Retina (tissue), 1 donor: Measurements from ENCODE around the gene TNFRSF19.
A peak's percentile ranks its signal among the peaks of the same experiment; 100 is the strongest.

Source experiments
- DNase-seq: peaks from one replicate; pipeline ENCODE4 v3.0.0-alpha.2; 2016

Gene TNFRSF19

GRCh38 chr13:23629566-23630272, 59.5 kb downstream of the TNFRSF19 start:
- DNase-seq, result no peak

DNA sequence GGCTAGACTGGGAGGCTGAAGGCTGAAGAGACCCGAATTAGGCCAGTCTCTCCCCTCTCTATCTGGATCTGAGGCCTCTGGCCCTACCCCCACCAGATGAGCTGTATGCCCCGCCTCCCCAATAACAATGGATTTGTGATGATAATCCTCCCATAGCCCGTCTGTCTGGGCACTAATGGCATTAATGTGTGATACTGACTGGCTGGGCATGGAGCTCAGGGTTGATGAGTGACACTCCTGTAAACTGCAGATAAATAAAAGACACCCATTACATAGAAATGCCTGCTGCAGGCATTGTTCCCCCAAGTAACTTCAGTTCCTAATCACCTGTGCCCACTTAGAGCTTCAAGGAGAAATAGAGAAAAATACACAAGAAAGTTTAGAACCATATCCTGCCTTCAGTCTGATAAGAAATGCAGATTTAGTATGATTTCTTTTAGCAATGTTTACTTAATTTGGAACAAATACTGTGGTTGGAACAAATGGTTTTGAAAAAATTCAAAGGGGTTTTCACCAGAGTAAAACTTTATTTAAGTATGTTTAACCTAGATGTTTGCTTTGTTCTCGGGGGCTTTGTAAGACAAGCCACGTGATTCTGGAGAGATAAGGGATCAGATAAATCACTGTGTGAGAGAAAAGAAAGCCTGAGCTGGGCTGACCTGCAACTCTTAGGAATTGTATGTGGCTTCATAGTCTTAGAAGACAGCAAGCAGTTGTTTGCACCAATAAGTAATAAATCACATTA, 60.3 kb downstream of the TNFRSF19 start:
- peak; percentile 41 for DNase-seq

DNA sequence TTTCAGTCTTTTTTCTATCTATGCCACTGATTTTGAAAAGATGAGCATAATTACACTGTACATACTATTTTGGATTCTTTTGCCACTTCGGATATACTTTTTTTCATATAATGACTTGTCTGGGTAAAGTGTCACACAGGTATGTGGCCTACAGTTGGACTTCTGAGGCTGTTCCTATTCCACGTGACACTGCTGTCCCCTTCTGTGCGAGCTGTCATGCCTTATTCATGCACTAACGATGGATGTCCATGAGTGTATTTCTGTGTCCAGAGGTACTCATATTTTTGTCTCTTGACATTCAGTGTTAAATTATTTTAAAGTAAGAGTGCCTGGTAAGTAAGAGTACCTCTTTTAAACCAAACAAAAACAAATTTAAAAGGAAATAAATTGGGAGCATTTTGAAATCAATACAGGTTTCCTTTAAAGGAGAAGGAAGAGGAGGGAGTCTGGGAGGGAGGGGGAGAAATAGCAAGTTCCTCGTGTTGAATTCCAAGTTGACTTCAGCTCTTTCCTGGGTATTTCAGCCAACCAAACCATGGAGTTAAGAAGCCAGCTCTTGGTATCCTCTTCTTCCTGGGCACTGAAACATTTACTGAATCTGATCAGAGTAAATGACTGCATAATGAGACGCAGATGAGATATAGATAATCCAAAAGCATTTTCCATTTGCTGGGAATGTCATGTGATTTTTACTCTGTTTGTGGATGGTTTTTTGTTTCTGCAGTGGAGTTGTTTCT, 61.3 kb downstream of the TNFRSF19 start:
- DNase-seq, result no peak

- DNase-seq, result peak; percentile 31
Measured at GRCh38 chr13:23632048-23632582, 61.9 kb downstream of the TNFRSF19 start.

DNA sequence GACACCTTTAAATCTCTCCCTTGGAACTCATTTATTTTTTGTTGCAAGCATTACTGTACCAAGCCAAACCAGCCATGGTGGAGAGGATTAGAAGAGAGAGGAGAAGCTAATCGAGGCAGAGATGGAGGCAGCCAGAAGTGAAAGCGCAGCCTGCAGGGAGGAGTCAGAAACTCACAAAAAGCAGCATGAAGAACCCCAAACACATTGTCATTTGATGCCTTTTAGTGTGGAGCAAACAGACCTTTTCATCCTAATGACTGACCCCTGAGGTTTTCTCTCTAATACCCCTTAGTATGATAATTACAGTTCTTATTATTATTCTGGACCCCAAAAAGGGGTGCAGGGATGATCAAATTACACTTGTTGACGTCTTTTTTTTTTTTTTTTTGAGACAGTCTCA, 62.5 kb downstream of the TNFRSF19 start:
- DNase-seq, result no peak

DNA sequence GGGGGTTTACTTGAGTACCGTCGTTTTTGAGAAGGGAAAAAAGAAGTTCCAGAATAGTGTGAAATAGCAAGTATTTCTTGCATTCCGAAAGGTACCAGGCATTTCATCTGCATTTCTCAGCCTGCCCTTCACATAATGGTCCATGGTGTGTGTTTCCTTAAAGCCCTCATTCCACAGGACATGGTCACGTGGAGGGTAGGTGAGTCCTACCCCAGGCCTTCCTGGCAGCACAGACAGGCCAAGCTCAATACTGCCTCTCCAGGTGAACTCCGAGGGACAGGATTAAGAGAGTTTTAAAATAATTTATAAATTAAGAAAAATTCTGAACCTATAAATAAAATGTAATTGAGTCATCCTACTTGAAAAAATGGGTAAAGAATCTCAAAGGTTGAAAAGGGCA, 64.7 kb downstream of the TNFRSF19 start:
- no peak for DNase-seq

DNA sequence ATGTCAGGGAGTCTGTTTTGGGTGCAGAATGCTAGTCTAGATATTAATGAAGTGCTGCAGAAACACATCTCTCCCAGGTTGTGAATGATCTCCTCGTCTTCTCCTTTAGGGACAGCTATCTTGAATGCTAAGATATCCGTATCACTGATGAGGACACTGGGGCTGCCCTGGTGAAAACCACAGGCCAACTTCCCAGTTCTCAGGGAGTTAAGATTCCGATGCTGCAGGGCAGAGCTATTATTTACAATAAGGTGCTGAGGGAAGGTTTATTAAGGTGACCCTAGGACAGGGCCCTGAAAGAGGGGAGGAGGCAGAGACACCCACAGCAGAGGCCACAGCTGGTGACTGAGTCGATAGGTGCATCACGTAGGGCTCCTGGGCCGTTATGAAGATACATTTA, 66.1 kb downstream of the TNFRSF19 start:
- no peak for DNase-seq

- no peak for DNase-seq
Measured at GRCh38 chr13:23637829-23638228, 67.6 kb downstream of the TNFRSF19 start.

- DNase-seq, result no peak
Measured at GRCh38 chr13:23639674-23640073, 69.5 kb downstream of the TNFRSF19 start.

DNA sequence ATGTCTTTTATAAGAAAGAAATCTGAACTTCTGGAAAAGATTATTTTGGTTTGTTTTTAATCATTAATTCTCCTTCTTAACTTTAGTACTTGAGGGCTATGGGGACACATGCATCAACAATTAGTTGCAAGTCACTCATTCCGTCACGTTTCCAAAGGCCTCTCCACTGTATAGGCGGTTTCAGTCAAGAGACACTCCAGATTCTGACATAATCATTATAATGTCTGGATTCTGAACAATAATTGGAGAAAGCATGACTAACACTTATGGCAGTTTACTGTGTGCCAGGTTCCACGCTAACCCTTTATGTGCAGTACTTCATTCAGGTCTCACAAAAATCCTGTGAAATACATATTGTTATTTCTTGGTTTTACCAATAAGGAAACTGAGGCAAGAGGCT, 71.9 kb downstream of the TNFRSF19 start:
- no peak for DNase-seq

- DNase-seq, result no peak
Measured at GRCh38 chr13:23643338-23644125, 73.3 kb downstream of the TNFRSF19 start.

DNA sequence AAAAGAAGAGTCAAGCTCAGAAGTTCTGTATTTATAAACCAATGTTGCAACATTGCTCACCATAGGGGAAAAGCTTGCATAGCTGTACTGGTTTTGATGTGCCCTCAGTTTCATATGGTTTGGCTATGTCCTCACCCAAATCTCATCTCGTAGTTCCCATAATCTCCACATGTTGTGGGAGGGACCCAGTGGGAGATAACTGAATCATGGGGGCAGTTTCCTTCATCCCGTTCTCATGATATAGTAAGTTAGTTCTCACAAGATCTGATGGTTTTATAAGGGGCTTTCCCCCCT, 73.9 kb downstream of the TNFRSF19 start:
- no peak for DNase-seq

DNA sequence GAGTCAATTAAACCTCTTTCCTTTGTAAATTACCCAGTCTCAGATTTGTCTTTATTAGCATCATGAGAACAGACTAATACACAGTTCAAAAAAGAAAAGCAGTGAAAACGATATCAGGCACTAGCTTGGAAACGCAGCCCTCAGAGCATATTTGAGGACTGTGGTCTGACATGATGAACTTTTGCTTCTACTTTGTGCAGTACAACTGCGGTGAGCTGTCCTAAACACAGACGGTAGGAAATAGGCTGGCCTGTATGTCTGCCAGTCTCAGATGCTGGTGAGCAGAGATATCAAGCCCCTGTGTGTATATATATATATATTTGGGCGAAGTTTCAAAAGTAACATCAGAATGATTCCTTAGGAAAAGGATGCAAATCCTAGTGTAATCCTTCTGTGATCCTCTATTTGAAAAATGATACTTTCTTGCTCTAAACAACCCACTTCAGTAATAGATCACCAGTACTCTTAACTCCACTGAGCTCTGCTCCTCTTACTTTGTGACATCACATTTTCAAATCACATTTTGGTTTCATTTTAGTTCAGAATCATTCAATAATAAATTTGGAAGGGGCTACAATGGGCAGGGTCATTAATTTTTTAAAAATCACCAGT, 74.4 kb downstream of the TNFRSF19 start:
- no peak for DNase-seq

DNA sequence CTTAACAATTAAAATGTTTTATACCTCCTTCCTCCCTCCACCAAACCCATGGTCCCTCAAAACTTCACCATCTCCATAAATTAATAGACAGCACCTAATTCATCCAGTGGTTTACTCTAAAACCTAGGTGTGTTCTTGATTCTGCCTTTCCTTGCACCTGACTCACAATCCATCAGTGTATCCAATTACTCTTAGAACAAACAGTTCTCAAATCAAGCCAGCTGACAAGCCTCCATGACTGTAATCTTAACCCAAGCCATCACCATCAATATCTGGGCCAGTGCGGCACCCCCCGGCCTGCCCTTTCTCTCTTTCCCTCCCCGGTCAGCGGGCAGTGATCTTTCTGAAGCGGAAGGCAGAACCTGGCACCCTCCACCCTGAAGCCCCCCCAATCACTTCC, 75.6 kb downstream of the TNFRSF19 start:
- DNase-seq, result no peak

GRCh38 chr13:23651439-23651838, 81.2 kb downstream of the TNFRSF19 start:
- no peak for DNase-seq

DNA sequence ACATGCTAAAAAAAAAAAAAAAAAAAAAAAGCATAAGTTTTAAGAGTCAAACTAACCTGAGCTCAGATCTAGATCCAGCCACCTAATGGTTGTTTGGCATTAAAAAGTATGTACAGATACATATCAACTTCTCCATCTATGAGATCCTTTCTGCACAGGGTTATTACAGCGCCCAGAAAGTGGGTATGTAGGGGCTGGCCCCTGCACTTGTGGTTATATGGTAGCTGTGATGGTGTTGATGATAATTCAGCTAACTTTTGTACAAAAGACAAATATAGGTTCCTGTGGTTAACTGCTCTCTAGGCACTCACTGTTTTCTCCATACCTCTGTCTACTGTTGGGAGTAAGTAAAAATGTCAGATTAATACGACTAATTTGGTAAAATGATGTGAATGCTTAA, 81.7 kb downstream of the TNFRSF19 start:
- no peak for DNase-seq

GRCh38 chr13:23652909-23653726, 82.9 kb downstream of the TNFRSF19 start:
- DNase-seq, result no peak

DNA sequence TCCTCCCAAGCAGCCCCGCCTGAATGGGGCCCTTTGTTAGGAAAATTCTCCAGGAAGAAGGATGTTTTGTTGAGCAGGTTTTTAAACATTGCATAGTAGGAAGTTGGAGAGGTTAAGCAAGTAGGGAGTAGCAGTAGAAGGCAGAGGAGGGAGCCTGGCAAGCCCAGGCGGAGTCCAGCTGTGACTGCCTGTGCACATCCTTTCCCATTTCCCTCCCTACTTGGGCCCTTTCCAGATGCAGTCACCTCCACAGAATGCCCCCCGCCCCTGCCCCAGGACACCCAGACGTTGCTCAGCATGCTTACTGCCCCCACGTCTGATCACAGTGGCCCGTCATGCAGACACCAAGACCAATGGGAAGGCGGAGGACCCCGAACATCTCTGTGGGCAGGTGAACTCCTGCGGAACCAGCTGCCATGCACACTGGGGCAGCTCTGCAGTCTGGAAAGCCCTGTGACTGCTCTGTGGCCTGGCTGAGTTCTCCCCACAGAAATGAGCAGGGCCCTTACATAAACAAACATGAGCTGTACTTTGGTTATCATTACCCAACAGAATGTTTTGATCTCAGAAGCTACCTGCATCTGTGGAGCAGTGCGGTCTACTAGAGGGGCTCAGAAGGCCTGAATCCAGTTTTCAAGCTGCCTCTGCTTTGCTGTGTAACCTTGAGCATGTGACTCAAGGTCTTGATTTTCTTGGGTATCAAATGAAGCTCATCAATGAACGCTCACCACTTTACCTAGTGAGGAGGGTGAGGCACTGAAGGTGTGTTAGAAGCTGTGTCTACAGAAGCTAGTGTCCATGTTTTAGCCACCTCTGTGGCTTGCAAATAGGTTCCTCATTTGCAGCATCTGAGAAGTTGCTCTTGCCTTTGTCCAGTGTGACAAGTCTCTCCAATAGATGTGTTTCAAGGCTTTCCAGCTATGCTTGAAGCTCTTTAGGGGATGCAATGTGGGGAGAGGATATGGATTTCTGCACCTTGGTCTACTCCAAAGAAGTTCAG, 84.2 kb downstream of the TNFRSF19 start:
- DNase-seq, result no peak

- no peak for DNase-seq
Measured at GRCh38 chr13:23655321-23655720, 85.1 kb downstream of the TNFRSF19 start.

GRCh38 chr13:23656637-23657371, 86.6 kb downstream of the TNFRSF19 start:
- DNase-seq, result no peak
